HepG2 (cell line): ENCODE data around the gene OR2T34. TPM values are rescaled to one million over a fixed set of nuclear protein-coding genes. Genes with fewer than 3 reads are reported as not detected.

Experiments used
- polyA plus RNA-seq, 8 experiments: library from polyadenylated mRNA; depleted of rRNA in 3 of 8; stranded (reverse) in 7 of 8; unstranded in 1 of 8; fragments of >200 nt; fragmentation: Illumina TruSeq in 4 of 8; extraction: Trizol in 4 of 8; gene quantifications; 2 replicates each; pipeline versions ENCODE4 v1.2.1 to v1.2.3, GENCODE V29; 2011 to 2016; ENCODE audit warnings: low read depth in 4 of 8, missing spikeins in 1 of 8, mixed read lengths in 1 of 8; ENCODE audit not compliant: insufficient read depth in 1 of 8
- small RNA-seq, 3 experiments: library from RNA; depleted of rRNA; stranded (forward); fragments of <200 nt; gene quantifications; one replicate each; pipeline ENCODE3, GENCODE V24; 2012; ENCODE audit warnings: low read depth in 2 of 3, low replicate concordance in 1 of 3; ENCODE audit not compliant: insufficient read length in 3 of 3, insufficient read depth in 2 of 3
- total RNA-seq, 5 experiments: library from RNA; depleted of rRNA; stranded (reverse); fragments of >200 nt; fragmentation: Illumina TruSeq; extraction: Trizol; gene quantifications; 2 replicates each; pipeline ENCODE4 v1.2.3, GENCODE V29; 2016; ENCODE audit warnings: low read depth in 1 of 5

The OR2T34 gene
- total and polyA plus RNA-seq, 2 of the 13 experiments (the other 11 are each of a cell fraction or from before 2014, with no cell fraction given) = not detected

Small RNAs within 50 kb of the gene (small RNA-seq; reads per million reads assigned to genes)
- 0 reads per million in 3 experiments for gene RF00019

Other genes starting within 250 kb of the OR2T34 start
- not detected in 2 replicates for gene OR14C36, start 226.0 kb downstream of the OR2T34 start, total RNA-seq (2016; rRNA removed; fragmentation: Illumina TruSeq; extraction: Trizol)
- not detected in 2 replicates for gene OR14C36, start 226.0 kb downstream of the OR2T34 start, polyA plus RNA-seq (2011; rRNA removed)
- not detected in 2 replicates for gene OR2T4, start 213.1 kb downstream of the OR2T34 start, total RNA-seq (2016; rRNA removed; fragmentation: Illumina TruSeq; extraction: Trizol)
- gene OR2T4, start 213.1 kb downstream of the OR2T34 start, polyA plus RNA-seq (2011; rRNA removed) = not detected in 2 replicates
- not detected in 2 replicates for gene OR2T6, start 199.0 kb downstream of the OR2T34 start, total RNA-seq (2016; rRNA removed; fragmentation: Illumina TruSeq; extraction: Trizol)
- gene OR2T6, start 199.0 kb downstream of the OR2T34 start, polyA plus RNA-seq (2011; rRNA removed) = not detected in 2 replicates
- gene OR2T1, start 171.7 kb downstream of the OR2T34 start, total RNA-seq (2016; rRNA removed; fragmentation: Illumina TruSeq; extraction: Trizol) = not detected in 2 replicates
- not detected in 2 replicates for gene OR2T1, start 171.7 kb downstream of the OR2T34 start, polyA plus RNA-seq (2011; rRNA removed)
- not detected in 2 replicates for gene OR2T2, start 129.1 kb downstream of the OR2T34 start, total RNA-seq (2016; rRNA removed; fragmentation: Illumina TruSeq; extraction: Trizol)
- not detected in 2 replicates for gene OR2T2, start 129.1 kb downstream of the OR2T34 start, polyA plus RNA-seq (2011; rRNA removed)
- gene OR2T3, start 101.4 kb downstream of the OR2T34 start, total RNA-seq (2016; rRNA removed; fragmentation: Illumina TruSeq; extraction: Trizol) = not detected in 2 replicates
- not detected in 2 replicates for gene OR2T3, start 101.4 kb downstream of the OR2T34 start, polyA plus RNA-seq (2011; rRNA removed)
- gene OR2T5, start 86.2 kb downstream of the OR2T34 start, total RNA-seq (2016; rRNA removed; fragmentation: Illumina TruSeq; extraction: Trizol) = not detected in 2 replicates
- gene OR2T5, start 86.2 kb downstream of the OR2T34 start, polyA plus RNA-seq (2011; rRNA removed) = not detected in 2 replicates
- not detected in 2 replicates for gene OR2G6, start 66.7 kb downstream of the OR2T34 start, total RNA-seq (2016; rRNA removed; fragmentation: Illumina TruSeq; extraction: Trizol)
- gene OR2G6, start 66.7 kb downstream of the OR2T34 start, polyA plus RNA-seq (2011; rRNA removed) = not detected in 2 replicates
- not detected in 2 replicates for gene OR2T29, start 12.0 kb downstream of the OR2T34 start, total RNA-seq (2016; rRNA removed; fragmentation: Illumina TruSeq; extraction: Trizol)
- gene OR2T29, start 12.0 kb downstream of the OR2T34 start, polyA plus RNA-seq (2011; rRNA removed) = not detected in 2 replicates
- not detected in 2 replicates for gene OR2T10, start 22.9 kb upstream of the OR2T34 start, total RNA-seq (2016; rRNA removed; fragmentation: Illumina TruSeq; extraction: Trizol)
- gene OR2T10, start 22.9 kb upstream of the OR2T34 start, polyA plus RNA-seq (2011; rRNA removed) = not detected in 2 replicates
- gene OR2T11, start 60.3 kb upstream of the OR2T34 start, total RNA-seq (2016; rRNA removed; fragmentation: Illumina TruSeq; extraction: Trizol) = not detected in 2 replicates
- not detected in 2 replicates for gene OR2T11, start 60.3 kb upstream of the OR2T34 start, polyA plus RNA-seq (2011; rRNA removed)
- gene OR2T35, start 70.5 kb upstream of the OR2T34 start, total RNA-seq (2016; rRNA removed; fragmentation: Illumina TruSeq; extraction: Trizol) = not detected in 2 replicates
- gene OR2T35, start 70.5 kb upstream of the OR2T34 start, polyA plus RNA-seq (2011; rRNA removed) = not detected in 2 replicates
- gene OR2T27, start 80.8 kb upstream of the OR2T34 start, total RNA-seq (2016; rRNA removed; fragmentation: Illumina TruSeq; extraction: Trizol) = not detected in 2 replicates
- gene OR2T27, start 80.8 kb upstream of the OR2T34 start, polyA plus RNA-seq (2011; rRNA removed) = not detected in 2 replicates
- not detected in 2 replicates for gene OR14I1, start 128.0 kb upstream of the OR2T34 start, total RNA-seq (2016; rRNA removed; fragmentation: Illumina TruSeq; extraction: Trizol)
- gene OR14I1, start 128.0 kb upstream of the OR2T34 start, polyA plus RNA-seq (2011; rRNA removed) = not detected in 2 replicates
- gene LYPD8, start 181.0 kb upstream of the OR2T34 start, total RNA-seq (2016; rRNA removed; fragmentation: Illumina TruSeq; extraction: Trizol) = not detected in 2 replicates
- gene LYPD8, start 181.0 kb upstream of the OR2T34 start, polyA plus RNA-seq (2011; rRNA removed) = not detected in 2 replicates